T-cell (primary cell): ENCODE measurements around the gene DIP2C. TPM values are rescaled to one million over a fixed set of nuclear protein-coding genes. Genes with fewer than 3 reads are reported as not detected.

Source experiments
- ATAC-seq, 4 experiments: fragments of 200-7000 bp in 3 of 4; fragments of 150-1000 bp in 1 of 4; cut with Tn5 transposase; replicated peaks in 1 of 4; 1 replicate in 3 of 4; 2 replicates in 1 of 4; pipeline ENCODE4 v1.10.0; 2021; ENCODE audit warnings: moderate library complexity in 3 of 4, mild to moderate bottlenecking in 2 of 4, moderate number of reproducible peaks in 1 of 4
- CTCF ChIA-PET, 2 donors: fragments of 300-600 bp; sonication (Branson Sonifier 250); formaldehyde crosslinking; loops; one replicate each; lab custom pipeline; 2022; ENCODE audit warnings: antibody characterized with exemption in 2 of 2; lab: Charles Lee
- POLR2A ChIA-PET, 2 donors: fragments of 300-600 bp; sonication (Branson Sonifier 250); formaldehyde crosslinking; loops; one replicate each; lab custom pipeline; 2022; ENCODE audit warnings: antibody characterized with exemption in 2 of 2; lab: Charles Lee
- DNase-seq, 35 experiments: peaks; one replicate each; pipeline versions ENCODE4 v3.0.0 to v3.0.0-alpha.2; 2013 to 2023
- H3K27ac ChIP-seq: one replicate; pipeline ENCODE4 v1.5.1; 2013; ENCODE audit warnings: low read length
- H3K27me3 ChIP-seq, 2 experiments: replicated peaks in 1 of 2; 1 replicate in 1 of 2; 2 replicates in 1 of 2; pipeline versions ENCODE4 v1.6.1 to v1.7.0; 2013; ENCODE audit warnings: low read length in 1 of 2, mixed read lengths in 1 of 2; ENCODE audit not compliant: control insufficient read depth in 2 of 2, insufficient read depth in 2 of 2; ENCODE audit errors: extremely low read depth in 1 of 2
- H3K36me3 ChIP-seq, 2 donors: 1 replicate in 1 of 2; 2 replicates in 1 of 2; pipeline versions ENCODE4 v1.6.1 to v1.7.0; 2013; ENCODE audit warnings: low read length in 1 of 2; ENCODE audit not compliant: control insufficient read depth in 2 of 2, insufficient read depth in 1 of 2; ENCODE audit errors: extremely low read depth in 1 of 2
- H3K4me1 ChIP-seq, 2 experiments: 1 replicate in 1 of 2; 2 replicates in 1 of 2; pipeline versions ENCODE4 v1.6.1 to v1.7.0; 2013; ENCODE audit warnings: low read length in 2 of 2, mixed read lengths in 1 of 2; ENCODE audit not compliant: insufficient read depth in 2 of 2, control insufficient read depth in 1 of 2; ENCODE audit errors: extremely low read depth in 1 of 2
- H3K4me3 ChIP-seq, 2 donors: 1 replicate in 1 of 2; 2 replicates in 1 of 2; pipeline versions ENCODE4 v1.5.1 to v1.7.0; 2013; ENCODE audit warnings: mild to moderate bottlenecking in 2 of 2, low read length in 1 of 2, moderate library complexity in 1 of 2; ENCODE audit not compliant: control insufficient read depth in 1 of 2; ENCODE audit errors: extremely low read depth in 1 of 2
- H3K9me3 ChIP-seq: 2 replicates; pipeline ENCODE4 v1.7.0; 2013
- H3K27ac Mint-ChIP-seq, 2 donors: one replicate each; pipeline ENCODE4 v1.8.0; 2020 to 2021; ENCODE audit warnings: mild to moderate bottlenecking in 2 of 2, mixed read lengths in 2 of 2
- H3K27me3 Mint-ChIP-seq, 2 donors: one replicate each; pipeline ENCODE4 v1.8.0; 2021 to 2022; ENCODE audit warnings: mixed read lengths in 2 of 2
- H3K36me3 Mint-ChIP-seq: one replicate; pipeline ENCODE4 v1.8.0; 2021; ENCODE audit warnings: mixed read lengths
- H3K4me1 Mint-ChIP-seq, 3 donors: one replicate each; pipeline ENCODE4 v1.8.0; 2020 to 2022; ENCODE audit warnings: mixed read lengths in 3 of 3, mild to moderate bottlenecking in 1 of 3
- H3K4me3 Mint-ChIP-seq, 3 donors: one replicate each; pipeline ENCODE4 v1.8.0; 2020 to 2022; ENCODE audit warnings: mild to moderate bottlenecking in 3 of 3, mixed read lengths in 3 of 3, moderate library complexity in 3 of 3
- H3K9me3 Mint-ChIP-seq, 3 donors: one replicate each; pipeline ENCODE4 v1.8.0; 2020 to 2022; ENCODE audit warnings: mixed read lengths in 3 of 3
- WGBS: methylation state at CpG from one replicate; pipeline ENCODE4 v1.1.5; 2013; ENCODE audit warnings: missing lambda C conversion rate; ENCODE audit not compliant: insufficient coverage; 5-methylcytosine and 5-hydroxymethylcytosine counted together
- total RNA-seq, 35 experiments: library from RNA in 6 of 35; stranded (reverse) in 6 of 35; fragments of 120-200 nt in 1 of 35; gene quantifications; one replicate each; pipeline versions ENCODE4 v1.2.1 to v1.2.4 and lab custom pipeline; 2013 to 2026

DIP2C gene
- total RNA-seq, 5 donors from 2014 or later (not counting 1 experiment from before 2014, with no cell fraction given) = 2.7 to 7.4 (median 4.5) TPM

DNA sequence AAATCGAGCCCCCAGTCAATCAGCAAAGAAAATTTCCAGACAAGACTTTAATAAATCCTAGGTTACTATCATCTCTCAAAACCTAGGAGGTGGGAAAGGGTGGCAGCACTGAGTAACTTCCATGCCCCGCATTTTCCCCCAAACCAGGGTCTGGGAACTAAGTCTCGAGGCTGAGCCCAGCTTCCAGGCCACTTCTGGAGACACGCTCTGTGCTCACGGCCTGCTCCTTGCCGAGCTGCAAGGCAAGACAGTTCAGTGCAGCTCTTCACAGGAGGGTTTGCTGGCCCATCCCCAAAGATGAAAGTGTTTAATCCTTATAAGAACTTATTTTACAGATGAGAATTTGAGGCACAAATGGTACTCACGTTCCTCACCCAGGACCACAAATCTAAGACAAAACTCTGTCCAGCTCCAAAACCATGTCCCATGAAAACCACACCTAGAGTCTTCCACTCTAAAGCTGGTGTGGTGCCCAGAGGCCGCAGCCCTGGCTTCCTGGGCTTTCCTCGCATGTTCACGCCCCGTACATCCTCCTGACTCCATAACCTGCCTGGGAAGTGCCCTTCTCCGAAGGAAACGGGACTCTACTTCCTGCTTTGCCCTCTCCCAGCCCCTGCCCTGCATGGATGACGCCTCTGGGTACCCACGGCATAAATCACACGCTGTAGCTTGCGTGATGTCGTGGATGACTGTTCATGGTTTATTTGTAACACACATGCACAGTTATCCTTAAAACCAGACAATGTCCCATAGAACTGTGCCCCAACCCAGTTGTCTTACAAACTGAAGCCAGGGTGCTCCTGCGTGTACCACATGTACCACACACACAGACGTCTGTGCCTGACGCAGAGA, 201.2 kb downstream of the DIP2C start:
- ChIA-PET CTCF (no interaction called here), POLR2A (interaction anchor here in 1 of 2 donors (0.7 kb wide), 1 partner anchor 79 kb away, joined by 10 read pairs; no protein-coding TSS in a partner anchor)
- H3K27ac ChIP-seq = no peak overlapping the region
- H3K9me3 ChIP-seq = no peaks in the 10 kb centered on the region
- WGBS = 91% methylated on average over 13 of the region's 21 CpGs
- ATAC-seq (no peak), DNase-seq (peak in 1 of 35 experiments; percentile 18)
- H3K4me3 ChIP-seq = no peak overlapping the region
- peaks cover 2 to 18% of the 10 kb centered on the region in 2 experiments for H3K4me1 ChIP-seq
- H3K27me3 ChIP-seq = peaks cover 0 to 22% of the 10 kb centered on the region in 2 experiments
- no peaks in the 10 kb centered on the region for H3K36me3 ChIP-seq
- Mint-ChIP-seq H3K27ac (no peak overlapping the region), H3K4me1 (peaks cover 0 to 24% (median 20%) of the 10 kb centered on the region in 3 donors), H3K4me3 (no peak overlapping the region), H3K27me3 (peaks cover 12 to 14% of the 10 kb centered on the region in 2 donors), H3K36me3 (no peaks in the 10 kb centered on the region), H3K9me3 (no peaks in the 10 kb centered on the region)

DNA sequence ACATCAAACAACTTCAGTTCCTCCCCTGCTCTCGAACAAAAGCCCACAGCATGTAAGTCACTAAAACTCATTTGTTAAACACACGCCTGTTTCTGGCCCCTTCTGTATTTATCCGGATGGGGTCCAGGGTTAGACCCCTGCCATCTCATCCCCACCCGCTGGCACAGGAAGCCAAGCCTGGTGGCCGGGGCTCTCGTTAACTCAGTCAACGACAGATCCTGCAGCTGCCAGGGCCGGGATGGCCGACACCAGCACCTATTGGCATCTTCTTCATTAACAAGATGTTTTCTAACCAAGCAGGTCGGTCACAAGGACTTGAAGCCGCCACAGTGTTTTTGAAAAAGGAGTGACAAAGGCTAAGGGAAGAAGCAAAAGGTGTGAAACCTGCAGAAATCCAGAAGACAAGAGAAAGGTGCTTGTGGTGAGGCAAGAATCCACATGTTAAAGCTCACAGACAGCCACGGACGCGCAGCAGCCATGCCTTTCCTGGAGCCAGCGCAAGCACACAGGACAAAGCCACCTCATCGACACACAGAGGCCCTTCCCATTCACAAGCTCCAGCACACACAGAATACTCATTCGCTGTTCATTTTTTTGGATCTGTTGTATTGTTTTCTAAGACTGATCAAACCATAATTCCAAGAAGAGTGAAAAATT, 202.7 kb downstream of the DIP2C start:
- Histone ChIP-seq H3K27ac (no peak overlapping the region), H3K4me3 (no peak overlapping the region), H3K4me1 (peaks cover 2 to 22% of the 10 kb centered on the region in 2 experiments), H3K9me3 (no peaks in the 10 kb centered on the region), H3K36me3 (no peaks in the 10 kb centered on the region), H3K27me3 (peaks cover 0 to 17% of the 10 kb centered on the region in 2 experiments)
- 86% methylated on average over 7 of the region's 17 CpGs for WGBS
- Mint-ChIP-seq H3K9me3 (no peaks in the 10 kb centered on the region), H3K36me3 (no peaks in the 10 kb centered on the region), H3K27ac (peak overlapping the region; percentile 59 to 94), H3K27me3 (peaks cover 3 to 4% of the 10 kb centered on the region in 2 donors), H3K4me3 (peak overlapping the region; percentile 9 to 79 (median 41)), H3K4me1 (peaks cover 0 to 33% (median 29%) of the 10 kb centered on the region in 3 donors)
- DNase-seq (peak in 2 of 35 experiments; percentile 12 to 21), ATAC-seq (no peak)
- CTCF ChIA-PET = no interaction called here
- POLR2A ChIA-PET = no interaction called here

DNA sequence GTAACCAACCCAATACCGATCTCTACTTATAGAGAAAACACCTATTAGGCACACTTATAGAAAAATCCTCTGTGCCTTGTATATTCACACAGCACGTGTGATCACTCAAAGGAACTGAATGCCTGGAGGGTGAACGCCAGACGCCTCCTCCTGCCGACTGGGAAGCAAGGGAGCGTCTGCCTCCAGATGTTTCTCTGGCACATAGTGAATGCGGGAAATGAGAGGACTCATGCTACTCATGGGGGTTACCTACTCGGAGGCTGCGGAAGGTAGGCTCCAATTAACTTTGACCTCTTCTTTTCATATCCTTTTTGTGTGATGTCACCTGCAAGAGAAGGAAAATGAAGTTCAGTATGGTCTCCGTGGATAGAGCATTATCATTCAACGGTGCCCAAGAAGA, 203.3 kb downstream of the DIP2C start:
- peaks cover 0 to 34% (median 32%) of the 10 kb centered on the region in 3 donors for H3K4me1 Mint-ChIP-seq
- H3K4me3 Mint-ChIP-seq = peak overlapping the region; percentile 5 to 79 (median 57)
- no peaks in the 10 kb centered on the region for H3K36me3 Mint-ChIP-seq
- Histone ChIP-seq H3K9me3 (no peaks in the 10 kb centered on the region), H3K4me3 (no peak overlapping the region), H3K36me3 (no peaks in the 10 kb centered on the region), H3K27me3 (peaks cover 0 to 11% of the 10 kb centered on the region in 2 experiments), H3K4me1 (peaks cover 2 to 22% of the 10 kb centered on the region in 2 experiments), H3K27ac (no peak overlapping the region)
- ATAC-seq (no peak), DNase-seq (peak in 1 of 35 experiments; percentile 15)
- ChIA-PET CTCF (no interaction called here), POLR2A (no interaction called here)
- H3K27ac Mint-ChIP-seq = peak overlapping the region; percentile 94 to 96
- peaks cover 3 to 4% of the 10 kb centered on the region in 2 donors for H3K27me3 Mint-ChIP-seq
- WGBS = 78% methylated on average over 8 of the region's 11 CpGs
- no peaks in the 10 kb centered on the region for H3K9me3 Mint-ChIP-seq

DNA sequence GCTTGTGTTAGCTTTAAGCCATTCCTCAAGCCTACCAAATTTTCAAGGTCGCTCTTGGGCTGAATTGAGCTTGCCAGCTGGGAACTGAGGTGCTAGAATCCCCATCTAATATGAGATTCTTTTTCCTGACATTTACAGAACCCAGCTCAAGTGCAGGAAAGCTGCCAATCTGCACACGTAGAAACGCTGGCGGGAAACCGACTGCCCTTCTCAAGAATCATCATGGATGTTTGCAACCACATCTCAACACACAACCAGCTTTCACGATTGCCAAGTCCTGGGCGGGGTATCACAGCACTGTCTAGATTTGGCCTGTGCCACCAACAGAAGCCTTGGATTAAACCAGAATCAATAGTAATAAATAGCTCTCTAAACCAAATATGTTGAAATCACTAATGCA, 203.7 kb downstream of the DIP2C start:
- no CpG with 5 or more reads among the region's 7 CpGs for WGBS
- POLR2A ChIA-PET = no interaction called here

DNA sequence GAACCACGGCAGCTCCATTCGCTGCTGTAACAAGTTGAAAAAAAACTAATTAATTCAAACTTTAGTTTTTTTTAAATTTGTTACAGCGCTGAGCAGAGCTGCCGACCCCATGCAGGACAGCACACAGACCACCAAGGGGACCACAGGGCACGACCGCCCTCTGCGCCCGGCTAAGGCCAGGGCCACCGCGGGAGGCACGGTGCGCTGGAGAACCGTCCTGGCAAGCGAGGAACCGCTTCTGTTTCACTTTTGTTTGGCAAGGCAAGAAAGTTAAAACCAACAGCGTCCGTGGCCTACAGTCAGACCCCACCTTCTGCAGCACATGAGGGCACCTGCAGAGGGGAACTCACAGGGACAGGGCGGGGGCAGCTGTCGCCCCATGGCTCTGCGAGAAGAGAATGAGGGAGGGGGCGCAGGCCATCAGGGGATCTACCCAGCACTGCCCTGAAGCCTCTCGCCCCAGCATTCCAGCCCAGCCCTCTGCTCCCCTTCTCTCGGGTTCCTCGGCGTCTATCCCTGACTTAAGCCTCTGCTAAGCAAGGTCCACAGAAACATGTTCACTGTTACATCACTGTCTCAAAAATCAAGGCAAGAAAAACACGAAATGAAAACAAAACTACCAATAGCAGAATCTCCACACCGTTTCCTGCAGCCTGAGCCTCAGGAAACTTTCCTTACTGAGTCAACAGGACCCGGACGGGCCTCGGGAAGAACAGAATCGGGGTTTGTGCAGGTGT, 204.4 kb downstream of the DIP2C start:
- H3K4me3 Mint-ChIP-seq = peak overlapping the region; percentile 57 to 85 (median 79)
- H3K9me3 Mint-ChIP-seq = no peaks in the 10 kb centered on the region
- no peaks in the 10 kb centered on the region for H3K36me3 Mint-ChIP-seq
- Histone ChIP-seq H3K4me1 (peaks cover 2 to 22% of the 10 kb centered on the region in 2 experiments), H3K9me3 (no peaks in the 10 kb centered on the region), H3K27me3 (peaks cover 0 to 4% of the 10 kb centered on the region in 2 experiments), H3K36me3 (no peaks in the 10 kb centered on the region), H3K4me3 (peak overlapping the region; percentile 56 to 62), H3K27ac (peak overlapping the region; percentile 86)
- peaks cover 0 to 37% (median 33%) of the 10 kb centered on the region in 3 donors for H3K4me1 Mint-ChIP-seq
- H3K27me3 Mint-ChIP-seq = peaks cover under 1% of the 10 kb centered on the region in 2 donors
- ATAC-seq (peak; percentile 61 to 82 (median 70)), DNase-seq (peak in 27 of 35 experiments; percentile 4 to 59 (median 18))
- peak overlapping the region; percentile 94 to 96 for H3K27ac Mint-ChIP-seq
- ChIA-PET CTCF (no interaction called here), POLR2A (no interaction called here)
- WGBS = 66% methylated on average over 26 of the region's 31 CpGs

More for the DNA sequence above, 203.7 kb downstream of the DIP2C start:
- no peak overlapping the region for H3K4me3 ChIP-seq
- H3K4me3 Mint-ChIP-seq = peak overlapping the region; percentile 57 to 85 (median 79)
- peaks cover 2 to 22% of the 10 kb centered on the region in 2 experiments for H3K4me1 ChIP-seq
- no peaks in the 10 kb centered on the region for H3K9me3 ChIP-seq
- H3K4me1 Mint-ChIP-seq = peaks cover 0 to 37% (median 33%) of the 10 kb centered on the region in 3 donors
- no peaks in the 10 kb centered on the region for H3K9me3 Mint-ChIP-seq
- H3K27ac ChIP-seq = no peak overlapping the region
- CTCF ChIA-PET = no interaction called here
- H3K27me3 ChIP-seq = peaks cover 0 to 7% of the 10 kb centered on the region in 2 experiments
- H3K27ac Mint-ChIP-seq = peak overlapping the region; percentile 94 to 96
- ATAC-seq = no peak
- peaks cover 3 to 4% of the 10 kb centered on the region in 2 donors for H3K27me3 Mint-ChIP-seq
- no peaks in the 10 kb centered on the region for H3K36me3 Mint-ChIP-seq
- peak in 2 of 35 experiments; percentile 11 to 23 for DNase-seq
- H3K36me3 ChIP-seq = no peaks in the 10 kb centered on the region
